Kidney (tissue), 14 donors: ENCODE data around the gene SMIM43. TPM values are rescaled to one million over a fixed set of nuclear protein-coding genes. Genes with fewer than 3 reads are reported as not detected.

ENCODE experiments used
- DNase-seq, 5 donors: peaks; one replicate each; pipeline ENCODE4 v3.0.0-alpha.2; 2013 to 2020
- FAIRE-seq: peaks from 2 replicates; lab custom pipeline; 2012; peaks lifted over from hg19 to GRCh38; lab: Jason Lieb, UNC
- H3K27ac ChIP-seq, 2 donors: one replicate each; pipeline ENCODE4 v1.7.0; 2013; ENCODE audit warnings: low read depth in 2 of 2, low read length in 2 of 2, inconsistent platforms in 1 of 2
- H3K27me3 ChIP-seq: one replicate; pipeline ENCODE4 v1.7.1; 2013; ENCODE audit warnings: low read length, inconsistent platforms; ENCODE audit not compliant: control insufficient read depth, insufficient read depth
- H3K36me3 ChIP-seq, 3 donors: one replicate each; pipeline versions ENCODE4 v1.7.0 to v1.7.1; 2013; ENCODE audit warnings: low read length in 3 of 3, control low read depth in 1 of 3, inconsistent platforms in 1 of 3; ENCODE audit not compliant: insufficient read depth in 3 of 3, control insufficient read depth in 2 of 3
- H3K4me1 ChIP-seq, 3 donors: one replicate each; pipeline versions ENCODE4 v1.7.0 to v1.7.1; 2013; ENCODE audit warnings: low read length in 3 of 3, inconsistent platforms in 1 of 3, low read depth in 1 of 3; ENCODE audit not compliant: control insufficient read depth in 2 of 3, insufficient read depth in 2 of 3
- H3K4me3 ChIP-seq, 3 donors: one replicate each; pipeline versions ENCODE4 v1.7.0 to v1.8.1; 2013; ENCODE audit warnings: low read length in 3 of 3, control low read depth in 1 of 3, inconsistent platforms in 1 of 3
- H3K9ac ChIP-seq, 3 donors: one replicate each; pipeline versions ENCODE4 v1.7.0 to v1.7.1; 2013; ENCODE audit warnings: low read length in 3 of 3, control low read depth in 1 of 3, inconsistent platforms in 1 of 3
- H3K9me3 ChIP-seq, 3 donors: one replicate each; pipeline versions ENCODE4 v1.7.0 to v1.7.1; 2013; ENCODE audit warnings: low read length in 3 of 3, control low read depth in 1 of 3, inconsistent platforms in 1 of 3; ENCODE audit not compliant: control insufficient read depth in 2 of 3, insufficient read depth in 1 of 3
- CTCF ChIP-seq: IDR thresholded peaks from 3 replicates; pipeline ENCODE4 v1.5.1; 2012; ENCODE audit warnings: mild to moderate bottlenecking, moderate library complexity, borderline replicate concordance; ENCODE audit not compliant: insufficient read depth; ENCODE audit errors: extremely low read depth
- intact Hi-C: fragments of 100-400 bp; cut with DNase I; formaldehyde crosslinking; loops from one replicate; pipeline ENCODE4 v1.11.1; 2022
- polyA plus RNA-seq: library from polyadenylated mRNA; stranded (reverse); fragments of 350-450 nt; fragmentation: Illumina TruSeq; extraction: RNeasy Lipid Tissue Mini Kit (QIAGEN cat#74804); gene quantifications from one replicate; pipeline ENCODE4 v1.2.3, GENCODE V29; 2014; ENCODE audit warnings: low read depth, low replicate concordance; ENCODE audit not compliant: insufficient read depth
- total RNA-seq: library from RNA; stranded (reverse); fragmentation: NEBNext Ultra II Directional; extraction: Animal tissue kit (Norgen Biotek cat#: 25700); gene quantifications from one replicate; pipeline ENCODE4 v1.2.1, GENCODE V29; 2021
- donor health status: control.
- donor health status: control.
- donor health status: control.
- donor health status: control.
- donor health status: control.
- donor health status: DM: yes; HTN: yes; CAD: no.
- donor health status: Normal renal cell carcinoma (clear cell type).

The SMIM43 gene
- total and polyA plus RNA-seq, 2 donors from 2014 or later, result not detected

DNA sequence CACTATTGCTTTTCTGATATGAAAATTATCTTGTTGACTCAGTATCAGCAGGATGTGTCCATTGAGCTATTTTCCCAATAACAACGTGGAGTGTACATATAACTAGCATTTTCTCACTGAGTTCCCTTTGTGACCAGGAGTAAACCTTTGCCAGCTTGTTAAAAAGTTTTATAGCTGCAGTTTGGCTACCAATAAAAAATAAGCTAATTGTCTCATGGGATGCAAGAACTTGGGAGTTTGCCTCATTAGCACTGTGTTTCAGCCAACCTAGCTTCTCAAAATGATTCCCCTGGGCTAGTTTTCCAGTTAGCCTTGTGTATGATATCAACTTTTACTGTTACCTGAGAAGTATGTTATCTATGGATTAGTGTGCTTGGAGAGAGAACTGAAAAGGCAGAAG lies 43.3 kb downstream of the SMIM43 start:
- no peaks in the 10 kb centered on the region for H3K27me3 ChIP-seq
- no peak overlapping the region for H3K27ac ChIP-seq
- H3K9ac ChIP-seq, result no peak overlapping the region
- intact Hi-C loops, result no loop called here
- no peaks in the 10 kb centered on the region for H3K4me1 ChIP-seq
- H3K9me3 ChIP-seq, result no peaks in the 10 kb centered on the region
- TF ChIP-seq CTCF, result no peak
- DNase-seq, result no peak
- H3K36me3 ChIP-seq, result no peaks in the 10 kb centered on the region
- FAIRE-seq, result no peak
- no peak overlapping the region for H3K4me3 ChIP-seq

- Histone ChIP-seq H3K4me3 (no peak overlapping the region), H3K9ac (no peak overlapping the region), H3K27me3 (no peaks in the 10 kb centered on the region), H3K9me3 (no peaks in the 10 kb centered on the region), H3K4me1 (no peaks in the 10 kb centered on the region), H3K27ac (no peak overlapping the region), H3K36me3 (no peaks in the 10 kb centered on the region)
- no peak for DNase-seq
- TF ChIP-seq CTCF, result no peak
- no peak for FAIRE-seq
- intact Hi-C loops, result no loop called here
Measured at GRCh38 chr4:121720109-121720508, 44.9 kb downstream of the SMIM43 start.

DNA sequence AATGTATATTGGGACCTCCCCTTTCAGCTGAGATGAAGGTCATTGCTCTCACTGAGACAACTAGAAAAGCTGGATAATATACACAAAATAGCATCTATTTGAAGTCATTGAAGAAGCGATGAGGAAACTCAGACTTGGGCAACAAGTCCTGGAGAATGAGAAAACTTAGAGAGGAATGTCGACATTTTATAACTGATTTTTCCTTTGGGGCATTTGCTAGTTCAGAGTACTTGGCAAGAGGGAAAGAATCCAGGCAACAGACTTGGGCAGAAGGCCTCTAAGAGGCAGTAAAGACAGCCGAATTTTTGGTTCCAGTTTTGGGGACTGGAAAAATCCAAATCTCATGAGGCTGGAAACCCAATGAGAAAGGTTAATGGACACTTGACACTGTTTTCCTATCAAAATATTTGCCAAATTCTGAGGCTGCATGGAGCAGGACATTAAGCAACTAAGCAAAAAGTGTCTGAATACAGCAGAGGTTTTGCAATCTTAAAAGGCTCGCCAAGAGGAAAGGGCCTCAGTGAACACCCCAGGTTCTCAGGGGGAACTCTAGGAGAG lies 47.2 kb downstream of the SMIM43 start:
- no peak overlapping the region for H3K27ac ChIP-seq
- no peak for TF ChIP-seq CTCF
- H3K27me3 ChIP-seq, result no peaks in the 10 kb centered on the region
- no peaks in the 10 kb centered on the region for H3K36me3 ChIP-seq
- intact Hi-C loops, result no loop called here
- H3K4me1 ChIP-seq, result no peaks in the 10 kb centered on the region
- no peak overlapping the region for H3K4me3 ChIP-seq
- FAIRE-seq (no peak), DNase-seq (no peak)
- no peaks in the 10 kb centered on the region for H3K9me3 ChIP-seq
- H3K9ac ChIP-seq, result no peak overlapping the region

DNA sequence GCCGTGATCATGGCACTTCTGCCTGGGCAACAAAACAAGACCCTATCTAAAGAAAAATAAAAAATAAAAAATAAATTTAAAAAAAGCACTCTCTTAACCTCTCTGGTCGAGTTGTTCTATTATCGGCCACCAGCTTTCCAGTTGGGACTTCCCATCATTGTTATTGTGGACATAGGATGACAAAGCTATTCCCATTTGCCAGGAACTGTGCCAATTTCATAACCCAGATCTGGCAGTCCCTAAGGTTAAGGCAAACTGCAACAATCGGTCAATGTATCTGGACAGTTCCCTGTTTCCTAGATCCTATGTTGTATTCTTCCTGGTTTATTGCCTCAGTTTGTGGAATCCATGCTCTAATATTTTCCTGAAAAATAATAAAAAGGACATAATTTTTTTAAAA lies 50.4 kb downstream of the SMIM43 start:
- TF ChIP-seq CTCF, result no peak
- no peak for FAIRE-seq
- intact Hi-C loops, result no loop called here

More for the DNA sequence above, 50.4 kb downstream of the SMIM43 start:
- no peaks in the 10 kb centered on the region for H3K36me3 ChIP-seq
- no peaks in the 10 kb centered on the region for H3K9me3 ChIP-seq
- H3K27ac ChIP-seq, result no peak overlapping the region
- peaks cover 0 to 3% (median 0%) of the 10 kb centered on the region in 3 donors for H3K4me1 ChIP-seq
- H3K4me3 ChIP-seq, result no peak overlapping the region
- DNase-seq, result no peak
- no peaks in the 10 kb centered on the region for H3K27me3 ChIP-seq
- no peak overlapping the region for H3K9ac ChIP-seq
